Measurements from ENCODE around the gene ERCC6L2. TPM values are rescaled to one million over a fixed set of nuclear protein-coding genes. Genes with fewer than 3 reads are reported as not detected.

Gene ERCC6L2
- total RNA-seq: 10 to 100 TPM; 32.9 to 33.1 TPM

DNA sequence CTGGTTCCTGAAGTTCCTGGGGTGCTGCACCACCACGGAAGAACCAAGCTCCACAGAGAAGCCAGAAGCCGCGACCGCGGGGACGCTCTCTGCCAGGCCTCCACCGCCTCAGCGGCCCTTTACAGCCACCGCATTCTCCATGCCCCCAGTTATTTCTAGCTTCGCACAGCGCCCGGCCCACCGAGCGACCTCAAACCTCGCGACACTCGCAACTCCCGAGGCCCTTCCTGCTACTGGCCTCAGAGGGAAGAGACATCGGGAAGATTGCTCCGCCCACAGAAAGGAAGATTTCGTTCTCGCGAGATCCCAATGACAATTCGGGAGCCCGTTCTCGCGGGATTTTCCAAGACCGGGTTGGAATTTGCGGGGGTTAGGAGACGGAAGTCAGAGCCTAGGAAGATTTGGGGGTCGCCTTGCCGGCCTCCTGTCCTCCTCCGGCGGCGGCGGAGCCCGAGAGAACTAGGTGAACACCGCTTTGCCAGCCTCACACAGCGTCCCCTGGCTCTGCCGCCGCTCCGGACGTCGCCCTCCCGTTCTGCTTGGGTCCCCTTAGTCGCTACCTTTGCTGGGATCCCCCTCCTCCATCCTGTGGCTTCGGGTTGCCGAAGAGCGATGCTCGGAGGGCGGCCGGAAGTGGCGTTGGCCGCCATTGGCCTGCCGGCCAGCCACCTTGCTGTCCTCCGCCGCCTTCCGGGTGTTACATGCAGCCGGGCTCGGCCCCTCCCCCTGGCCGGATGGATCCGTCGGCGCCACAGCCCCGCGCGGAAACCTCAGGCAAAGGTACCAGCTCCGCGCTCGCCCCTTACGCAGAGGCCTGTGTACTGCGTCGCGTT, at the start of gene ERCC6L2:
ERCC6L2 (plus strand) TSS at position 387 of the 833 bp plus-strand sequence; CDS start at position 735, 348 bp downstream.
- ChIA-PET CTCF (interaction anchor here (0.6 to 1.2 kb wide), 3 partner anchors 22 to 342 kb away, joined by 3 to 6 read pairs (median 3); no protein-coding TSS in a partner anchor), POLR2A (interaction anchor here (1.0 to 1.1 kb wide), 4 partner anchors 13 to 52 kb away, joined by 3 to 6 read pairs (median 3); no protein-coding TSS in a partner anchor)

DNA sequence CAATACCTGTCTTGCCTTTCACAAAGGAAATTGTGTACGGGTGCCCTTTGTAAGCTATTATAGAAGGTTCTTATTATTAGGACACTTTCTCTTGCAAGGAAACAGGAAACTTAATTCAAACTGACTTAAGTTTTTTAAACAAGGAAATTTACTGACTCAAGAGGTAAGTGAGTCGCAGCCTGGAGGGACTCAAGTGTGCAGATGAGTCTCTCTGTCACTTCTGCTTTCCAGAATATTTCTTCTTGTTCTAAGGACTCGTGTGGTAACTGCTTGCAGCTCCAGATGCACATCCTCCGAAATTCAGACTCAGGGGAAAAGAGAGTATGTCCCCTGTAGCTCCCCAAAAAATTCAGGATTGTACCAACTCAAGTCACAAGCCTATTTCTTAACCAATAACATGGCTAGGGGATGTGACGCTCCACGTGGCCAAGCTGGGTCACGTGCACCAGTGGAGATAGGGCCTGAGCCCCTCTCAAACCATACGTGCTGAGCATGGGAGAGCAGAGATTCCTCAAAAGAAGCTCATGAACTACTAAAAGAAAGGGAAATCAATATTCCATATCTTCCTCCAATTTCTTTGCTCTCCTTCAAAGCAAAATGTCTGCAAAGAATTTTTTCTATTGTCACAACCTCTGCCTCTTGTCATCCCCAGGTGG, 49.2 kb upstream of the ERCC6L2 start:
- CTCF ChIA-PET: no interaction called here
- POLR2A ChIA-PET: no interaction called here

- POLR2A ChIA-PET: no interaction called here
These were observed 44.7 kb upstream of the ERCC6L2 start for GRCh38 chr9:95830768-95831167.

DNA sequence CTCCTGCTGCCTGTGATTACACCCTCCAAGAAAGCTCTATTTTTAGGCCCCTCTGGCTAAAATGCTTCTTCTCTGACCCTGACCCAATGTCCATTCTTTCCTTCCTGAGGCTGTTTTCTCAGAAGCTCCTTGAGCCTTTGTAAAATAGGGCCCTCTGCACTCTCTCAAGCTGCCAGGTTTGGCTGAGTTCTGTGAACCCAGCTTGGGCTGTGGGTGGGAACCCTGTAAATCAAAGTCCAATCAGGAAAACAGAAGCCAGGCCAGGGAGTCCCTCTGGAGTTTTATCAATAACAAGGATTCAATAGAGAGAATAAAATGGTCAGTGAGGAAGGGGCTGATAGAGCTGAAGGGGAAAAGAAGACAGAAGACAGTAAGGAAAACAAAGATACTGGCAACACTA, 43.7 kb upstream of the ERCC6L2 start:
- ChIA-PET CTCF (no interaction called here), POLR2A (no interaction called here)

More at GRCh38 chr9:95830768-95831167, 44.7 kb upstream of the ERCC6L2 start:
- CTCF ChIA-PET: no interaction called here

GRCh38 chr9:95833546-95834178, 41.8 kb upstream of the ERCC6L2 start:
- CTCF ChIA-PET: no interaction called here
- POLR2A ChIA-PET: no interaction called here

DNA sequence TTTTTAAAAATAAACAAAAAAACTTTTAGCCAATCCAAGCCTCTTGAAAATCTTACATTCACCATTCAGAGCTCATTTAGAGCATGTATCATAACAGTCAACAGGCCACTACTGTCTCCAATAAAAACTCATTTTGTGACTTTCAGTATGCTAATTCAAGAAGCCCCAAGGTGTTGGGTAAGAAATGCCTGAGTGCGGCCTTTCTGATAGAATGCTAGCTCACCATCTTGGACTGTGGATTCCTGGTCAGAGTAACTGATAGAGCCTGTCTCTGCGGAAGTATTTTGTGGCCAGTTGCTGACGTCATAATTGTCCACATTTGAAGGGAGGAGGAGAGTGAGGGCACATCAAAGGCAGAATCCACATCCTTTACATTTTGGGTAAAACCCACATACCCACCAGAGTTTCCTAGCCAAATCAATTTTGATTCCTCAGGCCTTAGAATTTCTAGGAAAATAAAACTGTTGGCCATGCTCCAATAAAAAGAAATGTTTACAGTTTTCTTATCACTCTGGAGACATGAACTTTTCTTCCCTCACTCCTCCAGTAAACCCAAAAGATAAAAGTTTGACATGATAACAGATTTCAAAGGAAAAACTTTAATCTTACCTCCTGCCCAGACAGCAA, 41.1 kb upstream of the ERCC6L2 start:
- CTCF ChIA-PET: interaction anchor here (0.6 kb wide), 1 partner anchor 818 kb away, joined by 5 read pairs; no protein-coding TSS in a partner anchor
- POLR2A ChIA-PET: no interaction called here

DNA sequence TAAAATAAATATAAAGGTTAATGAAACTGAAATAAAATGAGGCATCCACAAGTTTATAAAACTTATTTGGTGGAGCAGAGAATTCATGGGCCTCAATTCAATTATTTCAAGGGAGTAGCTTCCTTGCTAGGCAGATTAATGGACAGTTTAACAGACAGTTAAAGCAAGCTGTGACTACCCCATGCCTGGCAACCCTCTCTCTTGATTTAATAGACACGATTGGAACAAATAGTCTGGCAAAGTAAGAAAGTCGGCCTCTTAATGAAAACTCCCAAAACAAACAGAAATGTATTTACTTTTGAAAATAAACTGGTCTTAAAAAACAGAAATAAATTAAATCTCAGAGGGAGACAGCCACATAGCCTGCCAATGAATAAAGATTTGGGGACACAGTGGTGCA, 40.1 kb upstream of the ERCC6L2 start:
- ChIA-PET POLR2A (no interaction called here), CTCF (no interaction called here)

DNA sequence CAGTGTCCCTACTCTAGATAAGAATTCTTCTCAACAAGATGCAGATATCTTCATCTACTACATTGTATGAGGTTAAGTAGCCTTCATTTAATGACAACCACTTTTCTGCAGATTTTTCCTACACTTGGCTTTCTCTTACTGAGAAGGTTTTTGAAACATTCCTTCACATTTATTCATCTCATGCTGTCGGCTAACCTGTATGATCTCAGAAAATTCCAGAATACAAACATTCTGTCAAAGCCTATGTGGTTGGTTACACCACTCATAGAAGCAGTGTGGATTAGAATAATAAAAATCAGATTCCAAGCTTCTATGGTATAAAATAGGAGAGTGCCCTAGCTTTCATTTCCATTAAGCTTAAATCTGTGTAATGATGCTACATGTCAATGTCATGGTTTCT, 39.4 kb upstream of the ERCC6L2 start:
- ChIA-PET POLR2A (no interaction called here), CTCF (no interaction called here)

- ChIA-PET POLR2A (no interaction called here), CTCF (interaction anchor here (1.4 kb wide), 1 partner anchor 10 kb away, joined by 4 read pairs; no protein-coding TSS in a partner anchor)
These were observed 36.5 kb upstream of the ERCC6L2 start for GRCh38 chr9:95839012-95839411.

- POLR2A ChIA-PET: no interaction called here
- CTCF ChIA-PET: interaction anchor here (0.7 kb wide), 1 partner anchor 486 kb away, joined by 3 read pairs; no protein-coding TSS in a partner anchor
These were observed 35.4 kb upstream of the ERCC6L2 start for GRCh38 chr9:95840074-95840473.

GRCh38 chr9:95841377-95841776, 34.1 kb upstream of the ERCC6L2 start:
- ChIA-PET CTCF (no interaction called here), POLR2A (no interaction called here)

DNA sequence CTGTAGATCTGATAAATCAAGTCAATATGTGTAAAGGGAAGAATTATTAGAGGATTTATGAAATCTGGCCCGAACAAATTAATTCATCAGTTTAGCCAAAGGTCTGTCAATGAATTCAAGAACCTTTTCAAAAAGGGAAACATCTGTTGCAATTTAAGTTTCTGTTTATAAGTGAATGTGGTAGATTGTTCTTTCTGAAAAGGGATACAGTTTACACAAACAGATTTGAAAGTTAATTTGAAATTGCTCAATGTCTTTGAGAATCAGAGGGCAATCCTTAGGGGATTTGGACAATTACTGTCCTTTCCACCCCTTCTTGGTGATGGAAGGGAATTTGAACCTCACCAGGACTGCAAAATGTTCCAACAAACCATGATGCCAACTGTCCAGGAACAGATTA, 29.7 kb upstream of the ERCC6L2 start:
- CTCF ChIA-PET: no interaction called here
- POLR2A ChIA-PET: no interaction called here

DNA sequence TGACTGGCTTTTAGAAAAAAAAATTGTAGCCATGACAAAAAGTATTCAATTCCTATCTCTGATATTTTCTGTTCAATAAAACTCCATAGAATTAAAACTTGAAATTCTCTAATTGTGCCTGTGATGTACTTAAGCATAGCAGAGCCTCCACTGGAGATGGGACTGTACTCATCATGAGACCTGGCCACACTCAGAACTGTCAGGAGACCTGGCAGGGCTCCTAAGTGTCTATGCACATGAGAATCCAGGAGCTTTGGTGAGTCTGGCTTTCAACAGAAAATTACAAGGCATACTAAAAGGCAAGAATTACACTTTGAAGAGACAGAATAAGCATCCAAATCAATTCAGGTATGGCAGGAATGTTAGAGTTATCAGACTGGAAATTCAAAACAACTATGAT, 26.7 kb upstream of the ERCC6L2 start:
- ChIA-PET CTCF (no interaction called here), POLR2A (no interaction called here)

- POLR2A ChIA-PET: no interaction called here
- CTCF ChIA-PET: no interaction called here
These were observed 23.1 kb upstream of the ERCC6L2 start for GRCh38 chr9:95852059-95853032.

GRCh38 chr9:95854386-95855020, 21.0 kb upstream of the ERCC6L2 start:
- POLR2A ChIA-PET: interaction anchor here (0.6 kb wide), 1 partner anchor 23 kb away, joined by 4 read pairs; no protein-coding TSS in a partner anchor
- CTCF ChIA-PET: no interaction called here

GRCh38 chr9:95855961-95856360, 19.5 kb upstream of the ERCC6L2 start:
- ChIA-PET POLR2A (no interaction called here), CTCF (no interaction called here)

- ChIA-PET CTCF (no interaction called here), POLR2A (no interaction called here)
These were observed 18.4 kb upstream of the ERCC6L2 start for GRCh38 chr9:95857124-95857523.

GRCh38 chr9:95857896-95858295, 17.6 kb upstream of the ERCC6L2 start:
- CTCF ChIA-PET: no interaction called here
- POLR2A ChIA-PET: no interaction called here

GRCh38 chr9:95862343-95862742, 13.1 kb upstream of the ERCC6L2 start:
- POLR2A ChIA-PET: no interaction called here
- CTCF ChIA-PET: no interaction called here
